Panc1 (cell line): Measurements from ENCODE around the gene SLC6A19. TPM values are rescaled to one million over a fixed set of nuclear protein-coding genes. Genes with fewer than 3 reads are reported as not detected.
A peak's percentile ranks its signal among the peaks of the same experiment; 100 is the strongest.

ENCODE experiments used
- ATAC-seq: fragments of 200-7000 bp; cut with Tn5 transposase; 2 replicates; pipeline ENCODE4 v1.9.1; 2020; ENCODE audit warnings: mild to moderate bottlenecking, moderate library complexity
- BruUV-seq: library from RNA; stranded (reverse); fragments of 400-500 nt; replicated peaks from 2 replicates; lab custom pipeline; 2021; lab: Mats Ljungman, UMichigan
- CTCF ChIA-PET: fragments of 300-600 bp; sonication (Branson Sonifier 250); formaldehyde crosslinking; loops from one replicate; lab custom pipeline; 2022; ENCODE audit warnings: antibody characterized with exemption; lab: Charles Lee
- POLR2A ChIA-PET: fragments of 300-600 bp; sonication (Branson Sonifier 250); formaldehyde crosslinking; loops from one replicate; lab custom pipeline; 2022; ENCODE audit warnings: antibody characterized with exemption; lab: Charles Lee
- DNase-seq: peaks from one replicate; pipeline ENCODE4 v3.0.0-alpha.2; 2010; ENCODE audit warnings: low read depth, low spot score
- H3K27ac ChIP-seq: 2 replicates; pipeline ENCODE4 v1.5.1; 2011; ENCODE audit warnings: mild to moderate bottlenecking, low read length, inconsistent platforms
- H3K27me3 ChIP-seq: fragments of 200-500 bp; sonication (Bioruptor generic); 2 replicates; pipeline ENCODE4 v1.6.0; 2014; ENCODE audit warnings: low read length, inconsistent platforms; ENCODE audit not compliant: control insufficient read depth, insufficient read depth
- H3K36me3 ChIP-seq: fragments of 200-500 bp; sonication (Bioruptor generic); 2 replicates; pipeline ENCODE4 v1.5.1; 2014; ENCODE audit warnings: inconsistent platforms, mild to moderate bottlenecking, low read length, moderate library complexity; ENCODE audit not compliant: control insufficient read depth, insufficient read depth
- H3K4me1 ChIP-seq: 2 replicates; pipeline ENCODE4 v1.5.1; 2011; ENCODE audit warnings: inconsistent platforms, mild to moderate bottlenecking, low read length, moderate library complexity; ENCODE audit not compliant: control insufficient read depth, insufficient read depth
- H3K4me3 ChIP-seq, 2 experiments: 2 replicates each; pipeline ENCODE4 v1.5.1; 2011 to 2012; ENCODE audit warnings: low read depth in 2 of 2, low read length in 2 of 2, mild to moderate bottlenecking in 2 of 2, inconsistent platforms in 1 of 2, moderate library complexity in 1 of 2
- H3K9me3 ChIP-seq: fragments of 200-500 bp; sonication (Bioruptor generic); 2 replicates; pipeline ENCODE4 v1.5.1; 2014; ENCODE audit warnings: low read depth, mild to moderate bottlenecking, inconsistent platforms, low read length, moderate library complexity; ENCODE audit not compliant: control insufficient read depth, insufficient read depth
- POLR2AphosphoS5 ChIP-seq: IDR thresholded peaks from 2 replicates; pipeline ENCODE4 v1.6.1; 2012; ENCODE audit warnings: mild to moderate bottlenecking, low read depth, low read length, moderate library complexity
- SIN3A ChIP-seq: IDR thresholded peaks from 2 replicates; pipeline ENCODE4 v1.6.1; 2012; ENCODE audit warnings: low read depth, mild to moderate bottlenecking, low read length, moderate library complexity, borderline replicate concordance; ENCODE audit not compliant: insufficient read depth
- TCF7L2 ChIP-seq: IDR thresholded peaks from 2 replicates; pipeline ENCODE4 v1.6.1; 2011; ENCODE audit warnings: mild to moderate bottlenecking, low read depth, low read length, inconsistent platforms
- in situ Hi-C: cut with HindIII; loops from 2 replicates; pipeline ENCODE4 v1.10.0; 2016; ENCODE audit warnings: low sequenced_read_pairs, low pct_unique_long_range_greater_than_20kb
- intact Hi-C: fragments of 100-400 bp; cut with micrococcal nuclease; formaldehyde crosslinking; loops from one replicate; pipeline ENCODE4 v1.10.0; 2022; ENCODE audit not compliant: unreplicated experiment
- total RNA-seq: library from RNA; stranded (reverse); gene quantifications from one replicate; pipeline ENCODE4 v1.2.1, GENCODE V29; 2021; ENCODE audit not compliant: unreplicated experiment
- TF ChIP-seq, protein P1 (sequence below): fragments of 450-650 bp; IDR thresholded peaks from 2 replicates; pipeline ENCODE4 v1.5.1; 2017; ENCODE audit warnings: mild to moderate bottlenecking
- TF ChIP-seq, protein P2 (sequence below), 2 experiments: IDR thresholded peaks; 2 replicates each; pipeline ENCODE4 v1.6.1; 2011 to 2012; ENCODE audit warnings: low read depth in 2 of 2, control low read depth in 1 of 2, low read length in 1 of 2, mild to moderate bottlenecking in 1 of 2, moderate library complexity in 1 of 2; ENCODE audit not compliant: insufficient read depth in 1 of 2

SLC6A19 gene
- total RNA-seq, 1 experiment from 2014 or later: 0.23 TPM

DNA sequence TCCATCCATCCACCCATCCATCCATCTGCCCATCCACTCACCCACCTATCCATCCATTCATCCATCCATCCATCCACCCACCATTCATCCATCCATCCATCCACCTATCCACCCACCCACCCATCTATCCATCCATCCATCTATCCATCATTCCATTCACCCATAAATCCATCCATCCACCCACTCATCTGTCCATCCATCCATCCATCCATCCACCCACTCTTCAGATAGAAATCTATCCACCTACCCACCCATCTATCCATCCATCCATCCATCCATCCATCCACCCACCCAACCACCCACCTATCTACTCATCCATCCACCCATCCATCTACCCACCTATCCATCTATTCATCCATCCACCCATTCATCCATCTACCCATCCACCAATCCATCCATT lies 35.0 kb upstream of the SLC6A19 start:
- in situ Hi-C loops: no loop called here
- POLR2A ChIA-PET: no interaction called here
- Histone ChIP-seq H3K4me1 (peaks cover 31% of the 10 kb centered on the region), H3K36me3 (no peaks in the 10 kb centered on the region), H3K9me3 (no peaks in the 10 kb centered on the region), H3K27me3 (no peaks in the 10 kb centered on the region), H3K27ac (no peak overlapping the region), H3K4me3 (no peak overlapping the region)
- CTCF ChIA-PET: no interaction called here
- ATAC-seq (no peak), DNase-seq (no peak)
- TF ChIP-seq, protein P1, sequence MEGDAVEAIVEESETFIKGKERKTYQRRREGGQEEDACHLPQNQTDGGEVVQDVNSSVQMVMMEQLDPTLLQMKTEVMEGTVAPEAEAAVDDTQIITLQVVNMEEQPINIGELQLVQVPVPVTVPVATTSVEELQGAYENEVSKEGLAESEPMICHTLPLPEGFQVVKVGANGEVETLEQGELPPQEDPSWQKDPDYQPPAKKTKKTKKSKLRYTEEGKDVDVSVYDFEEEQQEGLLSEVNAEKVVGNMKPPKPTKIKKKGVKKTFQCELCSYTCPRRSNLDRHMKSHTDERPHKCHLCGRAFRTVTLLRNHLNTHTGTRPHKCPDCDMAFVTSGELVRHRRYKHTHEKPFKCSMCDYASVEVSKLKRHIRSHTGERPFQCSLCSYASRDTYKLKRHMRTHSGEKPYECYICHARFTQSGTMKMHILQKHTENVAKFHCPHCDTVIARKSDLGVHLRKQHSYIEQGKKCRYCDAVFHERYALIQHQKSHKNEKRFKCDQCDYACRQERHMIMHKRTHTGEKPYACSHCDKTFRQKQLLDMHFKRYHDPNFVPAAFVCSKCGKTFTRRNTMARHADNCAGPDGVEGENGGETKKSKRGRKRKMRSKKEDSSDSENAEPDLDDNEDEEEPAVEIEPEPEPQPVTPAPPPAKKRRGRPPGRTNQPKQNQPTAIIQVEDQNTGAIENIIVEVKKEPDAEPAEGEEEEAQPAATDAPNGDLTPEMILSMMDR: no peak
- TF ChIP-seq TCF7L2 (no peak), SIN3A (no peak), POLR2AphosphoS5 (no peak)
- TF ChIP-seq, protein P2, sequence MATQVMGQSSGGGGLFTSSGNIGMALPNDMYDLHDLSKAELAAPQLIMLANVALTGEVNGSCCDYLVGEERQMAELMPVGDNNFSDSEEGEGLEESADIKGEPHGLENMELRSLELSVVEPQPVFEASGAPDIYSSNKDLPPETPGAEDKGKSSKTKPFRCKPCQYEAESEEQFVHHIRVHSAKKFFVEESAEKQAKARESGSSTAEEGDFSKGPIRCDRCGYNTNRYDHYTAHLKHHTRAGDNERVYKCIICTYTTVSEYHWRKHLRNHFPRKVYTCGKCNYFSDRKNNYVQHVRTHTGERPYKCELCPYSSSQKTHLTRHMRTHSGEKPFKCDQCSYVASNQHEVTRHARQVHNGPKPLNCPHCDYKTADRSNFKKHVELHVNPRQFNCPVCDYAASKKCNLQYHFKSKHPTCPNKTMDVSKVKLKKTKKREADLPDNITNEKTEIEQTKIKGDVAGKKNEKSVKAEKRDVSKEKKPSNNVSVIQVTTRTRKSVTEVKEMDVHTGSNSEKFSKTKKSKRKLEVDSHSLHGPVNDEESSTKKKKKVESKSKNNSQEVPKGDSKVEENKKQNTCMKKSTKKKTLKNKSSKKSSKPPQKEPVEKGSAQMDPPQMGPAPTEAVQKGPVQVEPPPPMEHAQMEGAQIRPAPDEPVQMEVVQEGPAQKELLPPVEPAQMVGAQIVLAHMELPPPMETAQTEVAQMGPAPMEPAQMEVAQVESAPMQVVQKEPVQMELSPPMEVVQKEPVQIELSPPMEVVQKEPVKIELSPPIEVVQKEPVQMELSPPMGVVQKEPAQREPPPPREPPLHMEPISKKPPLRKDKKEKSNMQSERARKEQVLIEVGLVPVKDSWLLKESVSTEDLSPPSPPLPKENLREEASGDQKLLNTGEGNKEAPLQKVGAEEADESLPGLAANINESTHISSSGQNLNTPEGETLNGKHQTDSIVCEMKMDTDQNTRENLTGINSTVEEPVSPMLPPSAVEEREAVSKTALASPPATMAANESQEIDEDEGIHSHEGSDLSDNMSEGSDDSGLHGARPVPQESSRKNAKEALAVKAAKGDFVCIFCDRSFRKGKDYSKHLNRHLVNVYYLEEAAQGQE (IDR thresholded peaks at IDR 0.05; ENCODE audit: insufficient read depth in 1 of 2, low read depth in 2 of 2, low read length in 1 of 2): no peak
- no TSS peak for BruUV-seq
- intact Hi-C loops: loop anchor here (2.0 to 10.0 kb wide), 2 partner anchors 78 to 244 kb away; no protein-coding TSS in a partner anchor

DNA sequence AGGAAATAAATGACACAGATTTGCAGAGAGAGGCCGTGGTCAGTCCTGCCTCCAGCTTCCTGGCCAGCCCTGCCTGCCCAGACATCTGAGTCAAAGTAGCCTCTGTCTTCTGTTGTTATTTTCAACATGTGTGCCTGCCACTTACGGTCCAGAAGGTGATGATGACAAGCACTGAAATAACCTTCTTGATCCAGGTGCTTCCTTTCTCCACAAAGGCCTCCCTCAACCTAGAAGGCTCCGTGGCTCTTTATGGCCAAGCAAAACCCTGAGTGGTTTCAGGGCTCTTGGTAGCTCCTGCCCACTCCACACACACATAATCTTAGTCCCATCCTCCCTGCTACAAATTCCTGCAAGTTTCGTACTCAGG lies 34.1 kb upstream of the SLC6A19 start:
- TF ChIP-seq TCF7L2: no peak
- H3K36me3 ChIP-seq: no peaks in the 10 kb centered on the region
- BruUV-seq: no TSS peak
- ATAC-seq (peak; percentile 41), DNase-seq (no peak)
- peak overlapping the region; percentile 63; the same call in 1 of the 2 replicates for H3K27ac ChIP-seq
- H3K4me1 ChIP-seq: peaks cover 22% of the 10 kb centered on the region
- H3K9me3 ChIP-seq: no peaks in the 10 kb centered on the region
- ChIA-PET POLR2A (interaction anchor here (0.7 kb wide), 1 partner anchor 692 kb away, joined by 7 read pairs; no protein-coding TSS in a partner anchor), CTCF (interaction anchor here (0.6 to 2.0 kb wide), 6 partner anchors 14 to 455 kb away, joined by 3 to 8 read pairs (median 4); no protein-coding TSS in a partner anchor)
- intact Hi-C loops (loop anchor here (2.0 to 10.0 kb wide), 2 partner anchors 77 to 245 kb away; no protein-coding TSS in a partner anchor), in situ Hi-C loops (no loop called here)
- H3K27me3 ChIP-seq: no peaks in the 10 kb centered on the region
- H3K4me3 ChIP-seq: peak overlapping the region in 1 of 2 experiments; percentile 46; a peak in 2 of 4 replicates
